ENCODE measurements around the gene RNU6-1.

- TF ChIP-seq, protein P1, sequence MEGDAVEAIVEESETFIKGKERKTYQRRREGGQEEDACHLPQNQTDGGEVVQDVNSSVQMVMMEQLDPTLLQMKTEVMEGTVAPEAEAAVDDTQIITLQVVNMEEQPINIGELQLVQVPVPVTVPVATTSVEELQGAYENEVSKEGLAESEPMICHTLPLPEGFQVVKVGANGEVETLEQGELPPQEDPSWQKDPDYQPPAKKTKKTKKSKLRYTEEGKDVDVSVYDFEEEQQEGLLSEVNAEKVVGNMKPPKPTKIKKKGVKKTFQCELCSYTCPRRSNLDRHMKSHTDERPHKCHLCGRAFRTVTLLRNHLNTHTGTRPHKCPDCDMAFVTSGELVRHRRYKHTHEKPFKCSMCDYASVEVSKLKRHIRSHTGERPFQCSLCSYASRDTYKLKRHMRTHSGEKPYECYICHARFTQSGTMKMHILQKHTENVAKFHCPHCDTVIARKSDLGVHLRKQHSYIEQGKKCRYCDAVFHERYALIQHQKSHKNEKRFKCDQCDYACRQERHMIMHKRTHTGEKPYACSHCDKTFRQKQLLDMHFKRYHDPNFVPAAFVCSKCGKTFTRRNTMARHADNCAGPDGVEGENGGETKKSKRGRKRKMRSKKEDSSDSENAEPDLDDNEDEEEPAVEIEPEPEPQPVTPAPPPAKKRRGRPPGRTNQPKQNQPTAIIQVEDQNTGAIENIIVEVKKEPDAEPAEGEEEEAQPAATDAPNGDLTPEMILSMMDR (IDR thresholded peaks at IDR 0.05), result no peak
- TF ChIP-seq POLR2AphosphoS5 (IDR thresholded peaks at IDR 0.05), result no peak
- no peak for TF ChIP-seq EP300 (IDR thresholded peaks at IDR 0.05)
- TF ChIP-seq POLR2A (IDR thresholded peaks at IDR 0.05), result no peak
Measured at GRCh38 chr15:67824197-67824968, 15.5 kb downstream of the RNU6-1 start.

All from upper lobe of left lung (tissue), 4 donors.